Right atrium auricular region (tissue), 2 donors: ENCODE results near the gene KRTAP10-5. TPM values are rescaled to one million over a fixed set of nuclear protein-coding genes. Genes with fewer than 3 reads are reported as not detected.
"Not testable (repeated sequence)": the region's sequence is repeated elsewhere in the genome, so short reads cannot be mapped to it uniquely, and the experiment has no call there.

Experiments
- DNase-seq: peaks from one replicate; pipeline ENCODE4 v3.0.0-alpha.2; 2019; ENCODE audit warnings: low spot score
- H3K27ac ChIP-seq, 2 donors: fragments of 200-600 bp; sonication (generic); 1 replicate in 1 of 2; 2 replicates in 1 of 2; pipeline ENCODE4 v1.5.1; 2016 to 2019
- H3K27me3 ChIP-seq, 2 donors: fragments of 200-600 bp; sonication (generic); one replicate each; pipeline versions ENCODE4 v1.5.1 to v1.6.0; 2017 to 2019
- H3K36me3 ChIP-seq: fragments of 200-600 bp; sonication (generic); one replicate; pipeline ENCODE4 v1.5.1; 2016
- H3K4me1 ChIP-seq, 2 donors: fragments of 200-600 bp; sonication (generic); one replicate each; pipeline versions ENCODE4 v1.5.1 to v1.6.0; 2017 to 2019
- H3K4me3 ChIP-seq, 2 donors: fragments of 200-600 bp; sonication (generic); 1 replicate in 1 of 2; 2 replicates in 1 of 2; pipeline ENCODE4 v1.5.1; 2017 to 2019; ENCODE audit warnings: mild to moderate bottlenecking in 1 of 2, moderate library complexity in 1 of 2
- H3K9me3 ChIP-seq, 2 donors: fragments of 200-600 bp; sonication (generic); one replicate each; pipeline ENCODE4 v1.5.1; 2019
- total RNA-seq, 2 donors: library from RNA; depleted of rRNA; stranded (reverse); fragments of >200 nt; gene quantifications; one replicate each; pipeline ENCODE4 v1.1.0, GENCODE V29; 2016
- TF ChIP-seq, protein P1 (sequence below), 2 donors: fragments of 200-600 bp; sonication (generic); IDR thresholded peaks; one replicate each; pipeline ENCODE4 v1.5.1; 2019; ENCODE audit warnings: antibody characterized with exemption in 2 of 2

The KRTAP10-5 gene
- total RNA-seq, 2 donors from 2014 or later, result not detected

DNA sequence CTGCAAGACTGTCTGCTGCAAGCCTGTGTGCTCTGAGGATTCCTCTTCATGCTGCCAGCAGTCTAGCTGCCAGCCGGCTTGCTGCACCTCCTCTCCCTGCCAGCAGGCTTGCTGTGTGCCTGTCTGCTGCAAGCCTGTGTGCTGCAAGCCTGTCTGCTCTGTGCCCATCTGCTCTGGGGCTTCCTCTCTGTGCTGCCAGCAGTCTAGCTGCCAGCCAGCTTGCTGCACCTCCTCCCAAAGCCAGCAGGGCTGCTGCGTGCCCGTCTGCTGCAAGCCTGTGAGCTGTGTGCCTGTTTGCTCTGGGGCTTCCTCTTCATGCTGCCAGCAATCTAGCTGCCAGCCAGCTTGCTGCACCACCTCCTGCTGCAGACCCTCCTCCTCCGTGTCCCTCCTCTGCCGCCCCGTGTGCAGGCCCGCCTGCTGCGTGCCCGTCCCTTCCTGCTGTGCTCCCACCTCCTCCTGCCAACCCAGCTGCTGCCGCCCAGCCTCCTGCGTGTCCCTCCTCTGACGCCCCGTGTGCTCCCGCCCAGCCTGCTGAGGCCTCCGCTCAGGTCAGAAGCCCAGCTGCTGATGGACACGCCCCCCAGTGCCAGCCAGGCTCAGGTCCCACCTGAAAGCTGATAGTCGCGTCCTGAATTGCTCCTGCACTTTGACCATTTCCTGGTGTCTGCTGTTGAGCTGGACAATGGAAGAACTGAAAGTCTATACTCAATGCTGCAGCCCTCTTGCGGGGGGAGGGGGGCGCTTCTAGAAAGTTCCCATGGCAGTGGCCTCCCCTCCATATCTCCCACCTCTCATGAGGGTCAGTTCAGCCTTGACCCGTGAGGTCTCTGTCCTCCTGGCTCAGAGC is 5.7 kb downstream of the KRTAP10-5 start:
- DNase-seq, result peak; percentile 28
- TF ChIP-seq, protein P1, sequence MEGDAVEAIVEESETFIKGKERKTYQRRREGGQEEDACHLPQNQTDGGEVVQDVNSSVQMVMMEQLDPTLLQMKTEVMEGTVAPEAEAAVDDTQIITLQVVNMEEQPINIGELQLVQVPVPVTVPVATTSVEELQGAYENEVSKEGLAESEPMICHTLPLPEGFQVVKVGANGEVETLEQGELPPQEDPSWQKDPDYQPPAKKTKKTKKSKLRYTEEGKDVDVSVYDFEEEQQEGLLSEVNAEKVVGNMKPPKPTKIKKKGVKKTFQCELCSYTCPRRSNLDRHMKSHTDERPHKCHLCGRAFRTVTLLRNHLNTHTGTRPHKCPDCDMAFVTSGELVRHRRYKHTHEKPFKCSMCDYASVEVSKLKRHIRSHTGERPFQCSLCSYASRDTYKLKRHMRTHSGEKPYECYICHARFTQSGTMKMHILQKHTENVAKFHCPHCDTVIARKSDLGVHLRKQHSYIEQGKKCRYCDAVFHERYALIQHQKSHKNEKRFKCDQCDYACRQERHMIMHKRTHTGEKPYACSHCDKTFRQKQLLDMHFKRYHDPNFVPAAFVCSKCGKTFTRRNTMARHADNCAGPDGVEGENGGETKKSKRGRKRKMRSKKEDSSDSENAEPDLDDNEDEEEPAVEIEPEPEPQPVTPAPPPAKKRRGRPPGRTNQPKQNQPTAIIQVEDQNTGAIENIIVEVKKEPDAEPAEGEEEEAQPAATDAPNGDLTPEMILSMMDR (IDR thresholded peaks at IDR 0.05), result no peak
- H3K36me3 ChIP-seq, result no peaks in the 10 kb centered on the region
- H3K27me3 ChIP-seq, result no peaks in the 10 kb centered on the region
- no peak overlapping the region for H3K27ac ChIP-seq
- H3K4me1 ChIP-seq, result no peaks in the 10 kb centered on the region
- H3K4me3 ChIP-seq, result no peak overlapping the region
- peaks cover 0 to 16% of the 10 kb centered on the region in 2 donors for H3K9me3 ChIP-seq

DNA sequence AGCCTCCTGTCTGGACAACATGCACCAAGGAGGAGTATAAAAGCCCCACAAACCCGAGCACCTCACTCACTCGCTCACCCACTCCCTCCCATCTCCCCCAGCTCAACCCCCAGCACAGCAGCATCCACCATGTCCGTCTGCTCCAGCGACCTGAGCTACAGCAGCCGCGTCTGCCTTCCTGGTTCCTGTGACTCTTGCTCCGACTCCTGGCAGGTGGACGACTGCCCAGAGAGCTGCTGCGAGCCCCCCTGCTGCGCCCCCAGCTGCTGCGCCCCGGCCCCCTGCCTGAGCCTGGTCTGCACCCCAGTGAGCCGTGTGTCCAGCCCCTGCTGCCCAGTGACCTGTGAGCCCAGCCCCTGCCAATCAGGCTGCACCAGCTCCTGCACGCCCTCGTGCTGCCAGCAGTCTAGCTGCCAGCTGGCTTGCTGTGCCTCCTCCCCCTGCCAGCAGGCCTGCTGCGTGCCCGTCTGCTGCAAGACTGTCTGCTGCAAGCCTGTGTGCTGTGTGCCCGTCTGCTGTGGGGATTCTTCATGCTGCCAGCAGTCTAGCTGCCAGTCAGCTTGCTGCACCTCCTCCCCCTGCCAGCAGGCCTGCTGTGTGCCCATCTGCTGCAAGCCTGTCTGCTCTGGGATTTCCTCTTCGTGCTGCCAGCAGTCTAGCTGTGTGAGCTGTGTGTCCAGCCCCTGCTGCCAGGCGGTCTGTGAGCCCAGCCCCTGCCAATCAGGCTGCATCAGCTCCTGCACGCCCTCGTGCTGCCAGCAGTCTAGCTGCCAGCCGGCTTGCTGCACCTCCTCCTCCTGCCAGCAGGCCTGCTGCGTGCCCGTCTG is 6.6 kb downstream of the KRTAP10-5 start, which contains the start of gene KRTAP10-4:
Gene KRTAP10-4, plus strand, starts transcription at position 100 of the 827 bp plus-strand sequence. Its CDS starts 30 bp downstream, at position 130.
- not testable (repeated sequence) for H3K27me3 ChIP-seq, H3K27ac ChIP-seq, H3K36me3 ChIP-seq, H3K4me1 ChIP-seq, H3K4me3 ChIP-seq
- peaks cover 0 to 16% of the 10 kb centered on the region in 2 donors for H3K9me3 ChIP-seq
- peak; percentile 21 for DNase-seq

DNA sequence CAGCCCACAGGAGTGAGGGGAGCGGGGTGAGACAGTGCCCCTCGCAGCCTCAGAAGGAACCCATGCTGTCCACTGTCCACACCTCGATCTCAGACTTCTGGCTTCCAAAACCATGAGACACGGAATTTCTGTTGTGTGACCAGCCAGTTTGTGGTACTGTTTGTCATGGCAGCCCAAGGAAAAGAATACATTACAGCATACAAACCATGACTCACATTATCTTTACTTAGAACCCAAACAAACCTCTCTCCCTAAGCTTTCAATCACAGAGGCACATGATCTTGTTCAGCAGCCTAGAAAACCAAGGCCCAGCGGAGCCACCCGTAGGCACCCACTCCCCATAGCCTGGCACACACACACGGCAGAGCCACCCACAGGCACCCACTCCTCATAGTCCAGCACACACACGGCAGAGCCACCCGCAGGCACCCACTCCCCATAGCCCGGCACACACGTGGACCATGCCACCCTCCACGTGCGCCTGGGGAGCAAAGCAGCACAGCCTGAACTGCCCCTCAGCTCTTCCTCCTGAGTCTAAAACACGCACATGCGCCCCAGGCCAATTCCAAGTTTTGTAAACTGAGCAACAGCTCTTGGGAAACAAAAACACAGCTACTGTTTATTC is 7.3 kb downstream of the KRTAP10-5 start:
- H3K27me3 ChIP-seq, result no peaks in the 10 kb centered on the region
- H3K4me1 ChIP-seq, result no peaks in the 10 kb centered on the region
- H3K4me3 ChIP-seq, result no peak overlapping the region
- H3K36me3 ChIP-seq, result no peaks in the 10 kb centered on the region
- H3K27ac ChIP-seq, result no peak overlapping the region
- TF ChIP-seq, protein P1 (IDR thresholded peaks at IDR 0.05), result no peak
- peak; percentile 11 for DNase-seq
- peaks cover 0 to 16% of the 10 kb centered on the region in 2 donors for H3K9me3 ChIP-seq

DNA sequence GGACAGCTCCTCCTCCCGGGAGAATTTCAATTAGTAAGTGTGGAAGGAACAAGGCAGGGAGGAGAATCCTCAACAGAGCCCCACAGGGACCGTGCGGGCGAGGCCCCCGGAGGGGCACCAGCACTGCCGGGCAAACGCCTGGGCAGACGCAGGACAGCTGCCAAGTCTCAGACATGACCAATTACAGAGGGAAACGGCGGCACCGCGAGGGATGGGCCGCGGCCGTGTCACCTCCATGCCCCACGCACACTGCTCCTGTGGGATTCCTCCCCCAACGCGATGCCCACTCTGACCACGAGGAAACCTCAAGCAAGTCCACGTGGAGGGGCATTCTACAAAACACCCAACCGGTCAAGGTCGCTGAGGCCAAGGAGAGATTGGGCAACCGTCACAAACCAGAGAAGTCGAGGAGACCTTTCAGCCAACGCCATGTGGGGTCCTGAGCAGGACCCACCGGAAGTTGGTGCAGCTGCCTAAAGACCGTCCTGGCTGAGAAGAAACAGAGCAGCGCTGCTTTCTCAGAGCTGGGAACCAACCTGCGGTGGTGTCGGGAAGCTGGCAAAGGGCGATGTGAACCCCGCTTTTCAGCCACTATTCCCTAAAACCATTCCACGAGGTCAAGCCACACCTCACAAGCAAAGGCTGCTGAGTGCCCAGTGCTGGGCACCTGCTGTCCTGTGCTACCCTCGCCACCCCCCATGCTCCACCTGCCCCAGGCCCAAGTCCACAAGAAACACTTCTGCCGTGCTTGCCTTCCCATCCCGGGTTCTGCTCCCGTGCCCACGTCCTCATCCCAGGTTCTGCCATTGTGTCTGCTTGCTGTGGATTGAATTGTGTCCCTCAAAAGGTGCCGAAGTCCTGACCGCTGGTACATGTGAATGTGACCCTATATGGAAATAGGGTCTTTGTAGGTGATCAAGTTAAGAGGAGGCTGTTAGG is 8.3 kb downstream of the KRTAP10-5 start:
- H3K9me3 ChIP-seq, result peaks cover 0 to 12% of the 10 kb centered on the region in 2 donors
- no peaks in the 10 kb centered on the region for H3K27me3 ChIP-seq
- H3K4me3 ChIP-seq, result no peak overlapping the region
- peak; percentile 21 for DNase-seq
- H3K27ac ChIP-seq, result no peak overlapping the region
- H3K4me1 ChIP-seq, result no peaks in the 10 kb centered on the region
- TF ChIP-seq, protein P1 (IDR thresholded peaks at IDR 0.05), result no peak
- no peaks in the 10 kb centered on the region for H3K36me3 ChIP-seq

DNA sequence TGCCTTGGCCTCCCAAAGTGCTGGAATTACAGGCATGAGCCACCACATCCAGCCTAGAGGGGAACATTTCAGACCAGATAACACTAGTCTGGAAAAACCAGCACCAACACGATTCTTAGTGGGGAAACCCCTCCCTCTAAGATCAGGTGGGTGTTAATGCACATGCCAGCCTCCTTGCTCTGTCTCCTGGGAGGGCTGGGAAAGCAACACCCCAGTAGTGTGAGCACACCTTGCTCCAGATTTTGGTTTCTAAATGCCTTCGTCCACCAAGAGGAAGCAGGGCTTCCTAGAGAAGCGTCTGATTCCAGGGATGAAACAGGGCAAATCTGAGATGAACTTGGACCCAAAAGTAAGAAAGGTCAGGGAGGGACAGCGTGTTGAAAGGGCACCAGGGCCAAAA is 9.1 kb downstream of the KRTAP10-5 start:
- no peak overlapping the region for H3K27ac ChIP-seq
- no peaks in the 10 kb centered on the region for H3K4me1 ChIP-seq
- H3K27me3 ChIP-seq, result no peaks in the 10 kb centered on the region
- TF ChIP-seq, protein P1 (IDR thresholded peaks at IDR 0.05), result no peak
- DNase-seq, result peak; percentile 16
- no peaks in the 10 kb centered on the region for H3K36me3 ChIP-seq
- H3K4me3 ChIP-seq, result no peak overlapping the region
- peaks cover 0 to 6% of the 10 kb centered on the region in 2 donors for H3K9me3 ChIP-seq
